ENCODE data around the gene SH3RF3. TPM values are rescaled to one million over a fixed set of nuclear protein-coding genes. Genes with fewer than 3 reads are reported as not detected.

SH3RF3 gene
- total and polyA plus RNA-seq, 2 of the 13 experiments (the other 11 are each of a cell fraction or from before 2014, with no cell fraction given), result 0.04 TPM; not detected in 1

DNA sequence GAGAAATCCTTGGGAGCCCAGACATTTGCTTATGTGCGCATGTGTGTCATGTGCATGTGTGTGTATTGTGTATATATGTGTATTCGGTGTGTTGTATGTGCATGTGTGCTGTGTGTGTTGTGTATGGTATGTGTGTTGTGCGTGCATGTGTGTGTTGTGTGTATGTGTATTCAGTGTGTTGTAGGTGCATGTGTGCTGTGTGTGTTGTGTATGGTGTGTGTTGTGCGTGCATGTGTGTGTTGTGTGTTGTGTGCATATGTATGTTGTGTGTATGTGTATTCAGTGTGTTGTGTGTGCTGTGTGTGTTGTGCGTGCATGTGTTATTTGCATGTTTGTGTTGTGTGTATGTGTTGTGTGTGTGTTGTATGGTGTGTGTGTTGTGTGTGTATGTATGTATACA lies 136.9 kb downstream of the SH3RF3 start:
- no peak overlapping the region for H3K4me3 ChIP-seq (replicated peaks in 1 of 3; ENCODE audit: insufficient read depth in 1 of 3, low read depth in 2 of 3, low read length in 3 of 3)
- ATAC-seq (no peak), FAIRE-seq (peak; percentile 86), DNase-seq (ENCODE audit: low spot score) (no peak)
- in situ Hi-C loops (cut with HindIII; ENCODE audit: extremely low pct_ligation_motif_present, low pct_unique_long_range_greater_than_20kb) (no loop called here), intact Hi-C loops (cut with micrococcal nuclease; ENCODE audit: unreplicated experiment) (no loop called here)
- H3K79me2 ChIP-seq (ENCODE audit: insufficient read depth, low read length), result no peaks in the 10 kb centered on the region
- no peaks in the 10 kb centered on the region for H4K20me1 ChIP-seq (ENCODE audit: insufficient read depth, low read length)
- H3K4me1 ChIP-seq (ENCODE audit: insufficient read depth, low read length), result peaks cover 28% of the 10 kb centered on the region
- no peaks in the 10 kb centered on the region for H3K36me3 ChIP-seq (replicated peaks in 1 of 2; ENCODE audit: control insufficient read depth in 1 of 2, insufficient read depth in 2 of 2, low read length in 2 of 2)
- H3K9ac ChIP-seq (ENCODE audit: insufficient read depth, low read depth, low read length), result no peak overlapping the region
- ChIA-PET POLR2A (no interaction called here), CTCF (ENCODE audit: low intra/inter-chr PET ratio, low total read pairs) (no interaction called here)
- peaks cover 0 to 3% of the 10 kb centered on the region in 2 experiments; a peak in 1 of 5 replicates for H3K27me3 ChIP-seq (ENCODE audit: control insufficient read depth in 1 of 2, insufficient read depth in 2 of 2, low read length in 2 of 2)
- no peak overlapping the region for H3K4me2 ChIP-seq (ENCODE audit: low read depth, low read length)
- no peak overlapping the region for H2AFZ ChIP-seq (ENCODE audit: low read length)
- no peaks in the 10 kb centered on the region for H3K9me3 ChIP-seq (ENCODE audit: low read length)
- no peak overlapping the region for H3K27ac ChIP-seq (ENCODE audit: extremely low read length, insufficient read depth, low read length)
- WGBS (ENCODE audit: low lambda C conversion rate), result 90% methylated on average over 5 of the region's 5 CpGs
- BruUV-seq (replicated peaks), result no TSS peak
- no peak for TF ChIP-seq MED1 (CRISPR knock-in tag; IDR thresholded peaks at IDR 0.05)
- no peak for TF ChIP-seq JUND (CRISPR knock-in tag; IDR thresholded peaks at IDR 0.05)
- TF ChIP-seq FIP1L1 (IDR thresholded peaks at IDR 0.05; ENCODE audit: borderline replicate concordance, insufficient read depth, low read depth, low read length), result no peak
- peak; percentile 23; the same call in 1 of the 2 replicates for TF ChIP-seq LCORL (IDR thresholded peaks at IDR 0.05)
- no peak for TF ChIP-seq LCORL (CRISPR knock-in tag; IDR thresholded peaks at IDR 0.05)
- peak; percentile 75; the same call in 1 of the 2 replicates for TF ChIP-seq ATM (IDR thresholded peaks at IDR 0.05; ENCODE audit: borderline replicate concordance)
- no peak for TF ChIP-seq ZNF101 (CRISPR knock-in tag; IDR thresholded peaks at IDR 0.05; ENCODE audit: borderline replicate concordance, low read depth)
- no peak for TF ChIP-seq ZIK1 (CRISPR knock-in tag; IDR thresholded peaks at IDR 0.05; ENCODE audit: borderline replicate concordance, low read depth)
- TF ChIP-seq, protein P1, sequence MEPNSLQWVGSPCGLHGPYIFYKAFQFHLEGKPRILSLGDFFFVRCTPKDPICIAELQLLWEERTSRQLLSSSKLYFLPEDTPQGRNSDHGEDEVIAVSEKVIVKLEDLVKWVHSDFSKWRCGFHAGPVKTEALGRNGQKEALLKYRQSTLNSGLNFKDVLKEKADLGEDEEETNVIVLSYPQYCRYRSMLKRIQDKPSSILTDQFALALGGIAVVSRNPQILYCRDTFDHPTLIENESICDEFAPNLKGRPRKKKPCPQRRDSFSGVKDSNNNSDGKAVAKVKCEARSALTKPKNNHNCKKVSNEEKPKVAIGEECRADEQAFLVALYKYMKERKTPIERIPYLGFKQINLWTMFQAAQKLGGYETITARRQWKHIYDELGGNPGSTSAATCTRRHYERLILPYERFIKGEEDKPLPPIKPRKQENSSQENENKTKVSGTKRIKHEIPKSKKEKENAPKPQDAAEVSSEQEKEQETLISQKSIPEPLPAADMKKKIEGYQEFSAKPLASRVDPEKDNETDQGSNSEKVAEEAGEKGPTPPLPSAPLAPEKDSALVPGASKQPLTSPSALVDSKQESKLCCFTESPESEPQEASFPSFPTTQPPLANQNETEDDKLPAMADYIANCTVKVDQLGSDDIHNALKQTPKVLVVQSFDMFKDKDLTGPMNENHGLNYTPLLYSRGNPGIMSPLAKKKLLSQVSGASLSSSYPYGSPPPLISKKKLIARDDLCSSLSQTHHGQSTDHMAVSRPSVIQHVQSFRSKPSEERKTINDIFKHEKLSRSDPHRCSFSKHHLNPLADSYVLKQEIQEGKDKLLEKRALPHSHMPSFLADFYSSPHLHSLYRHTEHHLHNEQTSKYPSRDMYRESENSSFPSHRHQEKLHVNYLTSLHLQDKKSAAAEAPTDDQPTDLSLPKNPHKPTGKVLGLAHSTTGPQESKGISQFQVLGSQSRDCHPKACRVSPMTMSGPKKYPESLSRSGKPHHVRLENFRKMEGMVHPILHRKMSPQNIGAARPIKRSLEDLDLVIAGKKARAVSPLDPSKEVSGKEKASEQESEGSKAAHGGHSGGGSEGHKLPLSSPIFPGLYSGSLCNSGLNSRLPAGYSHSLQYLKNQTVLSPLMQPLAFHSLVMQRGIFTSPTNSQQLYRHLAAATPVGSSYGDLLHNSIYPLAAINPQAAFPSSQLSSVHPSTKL (CRISPR knock-in tag; IDR thresholded peaks at IDR 0.05), result no peak
- TF ChIP-seq SP1 (IDR thresholded peaks at IDR 0.05), result peak; percentile 67
- TF ChIP-seq SP1 (CRISPR knock-in tag; IDR thresholded peaks at IDR 0.05), result no peak
- TF ChIP-seq FOXP1 (IDR thresholded peaks at IDR 0.05), result peak; percentile 56; the same call in 1 of the 2 replicates
- no peak for TF ChIP-seq FOXP1 (CRISPR knock-in tag; IDR thresholded peaks at IDR 0.05)
- no peak for TF ChIP-seq FOSL1 (CRISPR knock-in tag; IDR thresholded peaks at IDR 0.05; ENCODE audit: borderline replicate concordance)
- peak; percentile 42; the same call in 1 of the 2 replicates for TF ChIP-seq FOXK2 (IDR thresholded peaks at IDR 0.05)
- peak; percentile 59 for TF ChIP-seq ZNF282 (IDR thresholded peaks at IDR 0.05; ENCODE audit: partially characterized antibody)
- TF ChIP-seq ZNF768 (CRISPR knock-in tag; IDR thresholded peaks at IDR 0.05), result no peak
- TF ChIP-seq, protein P2, sequence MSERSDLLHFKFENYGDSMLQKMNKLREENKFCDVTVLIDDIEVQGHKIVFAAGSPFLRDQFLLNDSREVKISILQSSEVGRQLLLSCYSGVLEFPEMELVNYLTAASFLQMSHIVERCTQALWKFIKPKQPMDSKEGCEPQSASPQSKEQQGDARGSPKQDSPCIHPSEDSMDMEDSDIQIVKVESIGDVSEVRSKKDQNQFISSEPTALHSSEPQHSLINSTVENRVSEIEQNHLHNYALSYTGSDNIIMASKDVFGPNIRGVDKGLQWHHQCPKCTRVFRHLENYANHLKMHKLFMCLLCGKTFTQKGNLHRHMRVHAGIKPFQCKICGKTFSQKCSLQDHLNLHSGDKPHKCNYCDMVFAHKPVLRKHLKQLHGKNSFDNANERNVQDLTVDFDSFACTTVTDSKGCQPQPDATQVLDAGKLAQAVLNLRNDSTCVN (CRISPR knock-in tag; IDR thresholded peaks at IDR 0.05; ENCODE audit: borderline replicate concordance), result no peak
- TF ChIP-seq MTF1 (CRISPR knock-in tag; IDR thresholded peaks at IDR 0.05), result no peak
- TF ChIP-seq JUNB (CRISPR knock-in tag; IDR thresholded peaks at IDR 0.05; ENCODE audit: borderline replicate concordance), result no peak
